ENCODE results near the gene ATP6V0C. TPM values are rescaled to one million over a fixed set of nuclear protein-coding genes. Genes with fewer than 3 reads are reported as not detected.
"Not testable (repeated sequence)": the region's sequence is repeated elsewhere in the genome, so short reads cannot be mapped to it uniquely, and the experiment has no call there.

The ATP6V0C gene
- total RNA-seq, 1 donor from 2014 or later: 126 TPM

DNA sequence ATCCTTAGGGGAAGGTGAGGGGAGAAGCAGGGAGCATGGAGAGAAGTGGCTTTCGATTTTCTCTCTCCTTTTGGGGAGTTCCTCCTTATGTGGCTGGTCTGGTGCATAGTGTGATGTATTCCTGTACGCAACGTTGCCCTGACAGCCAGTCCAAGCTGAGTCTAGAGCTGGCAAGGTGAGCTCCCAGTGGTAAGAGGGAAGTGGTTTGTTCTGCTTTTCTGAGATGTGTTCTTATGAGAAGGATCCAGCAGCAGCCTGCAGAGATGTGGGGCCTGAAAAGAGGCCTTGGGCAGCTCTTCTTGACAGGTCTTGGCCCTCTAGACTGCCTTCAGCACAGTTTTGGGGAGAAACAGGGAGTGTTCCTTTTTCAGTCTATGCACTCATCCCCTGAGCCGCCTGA, 27.2 kb downstream of the ATP6V0C start:
- not testable (repeated sequence) for DNase-seq (ENCODE audit: extremely low read depth, low read depth, low spot score)

DNA sequence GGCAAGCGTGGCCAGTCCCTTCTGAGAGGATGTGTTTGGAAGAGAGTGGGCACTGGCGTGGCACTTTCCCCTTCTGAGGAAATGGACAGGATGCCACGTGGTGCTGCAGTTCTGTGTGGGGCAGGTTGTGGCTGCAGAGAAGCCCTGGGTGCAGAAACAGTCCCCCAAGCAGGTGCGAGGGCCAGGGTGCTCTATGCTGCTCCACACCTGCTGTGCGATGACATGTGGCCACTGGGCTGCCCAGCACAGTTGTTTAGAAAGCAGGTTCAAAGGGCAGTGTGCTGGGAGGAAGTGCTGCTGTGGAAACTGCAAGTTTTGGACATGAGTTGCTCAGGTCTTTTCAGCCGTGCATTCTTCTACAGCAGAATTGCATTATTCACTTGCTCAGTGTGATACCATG, 27.7 kb downstream of the ATP6V0C start:
- not testable (repeated sequence) for DNase-seq (ENCODE audit: extremely low read depth, low read depth, low spot score)

DNA sequence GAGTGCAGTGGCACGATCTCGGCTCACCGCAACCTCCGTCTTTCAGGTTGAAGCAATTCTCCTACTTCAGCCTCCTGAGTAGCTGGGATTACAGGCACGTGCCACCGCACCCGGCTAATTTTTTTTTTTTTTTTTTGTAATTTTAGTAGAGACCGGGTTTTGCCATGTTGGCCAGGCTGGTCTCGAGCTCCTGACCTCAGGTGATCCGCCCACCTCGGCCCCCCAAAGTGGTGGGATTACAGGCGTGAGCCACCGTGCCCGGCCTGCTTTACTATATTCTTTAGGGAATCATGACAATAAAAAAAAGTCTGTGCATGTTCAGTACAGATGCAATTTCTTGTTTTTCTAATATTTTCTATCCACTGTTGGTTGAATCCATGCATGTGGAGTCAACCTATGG, 30.0 kb downstream of the ATP6V0C start:
- not testable (repeated sequence) for DNase-seq (ENCODE audit: extremely low read depth, low read depth, low spot score)

DNA sequence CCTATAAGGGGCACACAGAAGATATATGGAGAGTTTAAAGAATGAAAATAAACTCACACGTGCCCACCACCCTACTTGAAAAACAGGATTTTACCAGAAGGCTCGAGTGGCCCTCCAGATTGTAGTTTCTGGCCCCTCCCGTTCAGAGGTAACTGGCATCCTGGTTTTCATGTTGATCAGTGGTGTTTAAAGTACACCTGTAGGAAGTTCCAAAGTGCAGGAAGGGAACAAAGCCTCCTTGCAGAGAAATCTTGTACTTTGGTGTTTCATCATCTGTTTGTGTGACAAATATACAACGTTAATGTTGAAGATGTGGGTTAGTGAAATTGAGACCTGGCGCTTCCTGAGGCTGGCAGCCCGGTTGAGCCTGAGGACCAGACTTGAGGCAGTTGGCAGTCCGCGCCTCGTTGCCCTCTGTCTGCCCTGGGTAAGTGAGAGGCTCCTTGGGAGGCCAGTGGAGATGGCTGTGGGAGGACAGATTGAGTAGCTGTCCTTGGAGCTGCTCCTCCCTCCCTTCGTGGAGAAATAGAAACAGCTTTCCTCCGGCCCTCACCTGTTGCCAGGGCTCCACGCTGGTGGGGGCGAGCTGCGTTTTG, 36.6 kb downstream of the ATP6V0C start:
- DNase-seq (ENCODE audit: extremely low read depth, low read depth, low spot score): not testable (repeated sequence)

DNA sequence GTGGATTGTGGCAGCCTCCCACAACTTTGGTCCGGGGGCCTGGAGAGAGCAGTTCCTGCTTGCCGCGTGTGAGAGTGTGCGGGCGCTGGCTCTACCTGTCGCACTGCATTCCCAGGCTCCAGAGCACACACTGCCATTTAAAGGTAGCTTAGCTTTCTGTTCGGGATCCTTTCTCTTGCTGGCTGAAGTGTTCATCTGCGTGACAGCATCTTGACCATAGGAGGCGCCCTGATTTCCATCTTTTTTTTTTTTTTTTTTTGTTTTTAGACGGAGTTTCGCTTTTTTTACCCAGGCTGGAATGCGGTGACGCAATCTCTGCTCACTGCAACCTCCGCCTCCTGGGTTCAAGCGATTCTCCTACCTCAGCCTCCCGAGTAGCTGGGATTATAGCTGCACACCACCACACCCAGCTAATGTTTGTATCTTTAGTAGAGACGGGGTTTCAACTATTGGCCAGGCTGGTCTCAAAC, 37.7 kb downstream of the ATP6V0C start:
- DNase-seq (ENCODE audit: extremely low read depth, low read depth, low spot score): not testable (repeated sequence)

DNA sequence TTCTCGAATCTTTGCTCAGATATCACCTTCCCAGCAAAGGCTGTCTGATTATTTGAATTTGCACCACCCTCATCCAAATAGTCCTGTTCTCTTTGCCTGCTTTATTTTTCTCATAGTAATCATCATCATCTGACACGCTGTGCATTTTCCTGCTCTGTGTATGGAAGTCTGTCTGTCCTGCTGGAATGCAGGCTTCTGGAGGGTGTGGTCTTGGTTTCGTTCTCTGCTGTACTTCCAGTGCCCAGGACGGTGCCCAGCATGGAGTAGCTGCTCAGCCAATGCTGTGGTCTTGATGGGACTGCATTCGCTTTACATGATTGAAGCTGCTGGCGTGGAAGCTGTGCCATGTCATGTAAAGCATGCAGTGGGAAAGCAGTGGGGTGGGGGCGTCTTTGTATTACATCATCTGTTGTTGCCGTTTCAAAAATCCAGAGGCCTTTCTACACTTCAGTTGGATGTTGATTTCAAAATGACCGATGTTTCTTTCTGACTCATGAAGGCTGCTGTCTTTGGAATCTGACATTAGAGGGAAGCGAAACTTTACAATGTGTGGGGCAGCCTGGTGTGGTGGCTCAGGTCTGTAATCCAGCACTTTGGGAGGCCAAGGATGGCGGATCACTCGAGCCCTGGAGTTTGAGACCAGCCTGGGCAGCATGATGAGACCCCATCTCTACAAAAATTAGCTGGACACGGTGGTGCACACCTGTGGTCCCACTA, 41.1 kb downstream of the ATP6V0C start:
- not testable (repeated sequence) for DNase-seq (ENCODE audit: extremely low read depth, low read depth, low spot score)

DNA sequence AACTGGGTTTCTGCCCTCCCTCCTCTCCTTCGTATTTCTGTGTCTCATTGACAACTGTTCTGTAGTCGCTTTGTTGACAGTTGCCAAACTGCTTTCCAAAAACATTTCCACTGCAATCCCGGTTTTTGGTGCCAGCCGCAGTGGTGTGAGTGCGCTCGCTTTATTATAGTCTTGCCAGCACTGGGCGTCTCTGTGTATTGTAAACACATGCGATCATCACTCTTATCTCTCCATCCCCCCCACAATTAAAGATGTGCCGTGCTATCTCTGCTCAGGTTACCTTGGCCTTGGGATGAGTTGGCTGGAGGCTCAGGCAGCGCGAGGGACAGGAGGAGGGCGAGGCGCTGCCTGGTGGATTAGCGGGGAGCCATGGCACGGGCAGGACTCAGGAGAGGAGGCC, 43.4 kb downstream of the ATP6V0C start:
- not testable (repeated sequence) for DNase-seq (ENCODE audit: extremely low read depth, low read depth, low spot score)

DNA sequence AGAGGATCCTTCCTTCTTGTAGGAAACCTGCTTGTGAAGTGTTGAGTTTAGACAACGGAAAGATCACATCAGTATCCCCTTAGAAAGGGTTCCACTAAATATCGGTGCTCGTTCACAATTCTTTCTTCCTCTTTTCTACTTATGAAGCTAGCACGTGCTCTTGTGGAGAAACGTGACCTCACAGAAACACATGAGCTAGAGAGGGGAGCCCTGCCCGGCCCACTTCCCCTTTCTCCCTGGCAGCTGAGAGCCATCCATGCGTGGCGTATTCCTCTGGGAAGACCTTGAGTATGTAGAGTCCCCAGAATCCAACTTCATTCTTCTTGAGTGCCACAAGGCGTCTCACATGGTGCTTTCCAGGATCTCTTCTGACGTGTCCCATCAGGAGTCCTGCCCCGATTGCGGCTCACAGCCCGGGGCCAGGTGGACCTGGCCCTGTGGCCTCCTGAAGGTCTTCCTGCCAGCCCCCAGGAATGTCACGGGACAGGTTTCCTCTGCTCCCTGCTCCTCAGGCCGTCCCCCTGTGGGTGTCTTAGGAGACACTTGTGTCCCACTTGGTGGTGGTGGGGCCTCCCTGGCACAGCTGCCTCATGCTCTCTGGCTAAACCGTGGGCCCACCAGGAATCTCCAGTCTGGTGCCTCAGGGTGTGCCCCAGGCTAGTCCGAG, 46.5 kb downstream of the ATP6V0C start:
- not testable (repeated sequence) for DNase-seq (ENCODE audit: extremely low read depth, low read depth, low spot score)

DNA sequence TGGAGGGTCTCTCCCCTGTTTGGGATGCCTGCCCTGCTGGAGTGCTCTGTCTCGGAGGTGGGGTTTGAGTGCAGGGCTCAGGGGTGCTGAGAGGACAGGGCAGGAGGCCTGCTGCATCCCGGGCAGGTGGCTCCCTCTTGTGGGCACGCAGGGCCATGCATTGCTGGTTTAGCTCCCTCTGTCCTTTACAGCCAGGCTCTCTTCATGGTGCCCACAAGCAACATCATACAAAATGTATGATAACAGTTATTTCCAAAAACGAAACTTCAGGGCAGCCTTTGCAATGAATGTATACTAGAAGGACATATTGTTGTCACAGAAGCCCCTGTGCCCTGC, 47.0 kb downstream of the ATP6V0C start:
- not testable (repeated sequence) for DNase-seq (ENCODE audit: extremely low read depth, low read depth, low spot score)

DNA sequence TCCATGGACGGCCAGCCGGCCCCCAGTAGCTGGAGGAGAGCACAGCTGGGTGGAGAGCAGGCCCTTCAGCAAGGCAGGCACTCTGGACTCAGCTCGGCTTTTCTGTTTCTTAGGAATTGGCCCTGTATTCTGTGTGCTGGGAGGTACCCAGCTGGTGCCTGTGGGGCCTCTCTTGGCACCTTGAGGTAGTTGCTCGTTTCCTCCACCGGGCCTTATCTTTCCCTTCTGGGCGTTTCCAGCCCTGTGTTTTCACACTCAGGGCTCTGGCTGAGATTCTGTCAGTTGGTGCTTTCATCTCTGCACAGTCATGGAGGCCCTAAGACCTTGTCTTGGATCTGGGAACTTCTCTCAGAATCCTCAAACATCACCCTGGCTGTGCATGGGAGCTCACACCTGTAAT, 53.8 kb downstream of the ATP6V0C start:
- DNase-seq (ENCODE audit: extremely low read depth, low read depth, low spot score): not testable (repeated sequence)

DNA sequence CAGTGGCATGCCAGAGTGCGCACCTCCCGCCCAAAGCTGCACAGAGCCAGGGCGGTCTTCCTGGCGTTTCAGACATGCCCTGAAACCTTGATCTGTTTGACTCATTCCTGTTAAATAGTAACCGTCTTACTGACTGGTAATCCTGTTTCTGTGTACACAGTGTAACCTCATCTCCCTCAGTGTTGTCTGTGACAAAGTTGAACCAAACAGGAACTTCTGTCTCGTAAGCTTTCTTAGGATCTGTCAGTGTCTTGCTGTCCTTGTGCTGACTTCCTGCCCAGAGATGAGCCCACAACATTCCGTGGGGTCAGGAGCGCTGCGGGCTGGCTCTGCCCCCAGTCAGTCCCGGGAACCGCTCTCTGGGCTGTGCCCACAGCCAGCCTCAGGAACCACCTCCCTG, 54.8 kb downstream of the ATP6V0C start:
- DNase-seq (ENCODE audit: extremely low read depth, low read depth, low spot score): not testable (repeated sequence)

Other genes with a start within 250 kb of the ATP6V0C start
- gene RNPS1, start 245.8 kb upstream of the ATP6V0C start, total RNA-seq: 183 and 192 TPM in 2 replicates
- 57.2 and 79.5 TPM in 2 replicates for gene ABCA3, start 173.2 kb upstream of the ATP6V0C start, total RNA-seq
- 8.4 and 15.5 TPM in 2 replicates for gene CCNF, start 84.5 kb upstream of the ATP6V0C start, total RNA-seq
- gene TEDC2, start 53.8 kb upstream of the ATP6V0C start, total RNA-seq: 12.1 and 16.1 TPM in 2 replicates
- gene NTN3, start 42.7 kb upstream of the ATP6V0C start, total RNA-seq: 0.35 TPM in 1 of 2 replicates, not detected in the other
- gene TBC1D24, start 38.8 kb upstream of the ATP6V0C start, total RNA-seq: 12.9 and 19.7 TPM in 2 replicates
- gene AMDHD2, start 6.4 kb downstream of the ATP6V0C start, total RNA-seq: 71.3 and 75.4 TPM in 2 replicates
- gene CEMP1, start 17.5 kb downstream of the ATP6V0C start, total RNA-seq: not detected in 2 replicates
- gene PDPK1, start 24.1 kb downstream of the ATP6V0C start, total RNA-seq: 21.0 and 32.0 TPM in 2 replicates
- 40.2 and 66.9 TPM in 2 replicates for gene KCTD5, start 168.6 kb downstream of the ATP6V0C start, total RNA-seq
- 0.05 and 1.1 TPM in 2 replicates for gene PRSS27, start 206.3 kb downstream of the ATP6V0C start, total RNA-seq
- 117 and 239 TPM in 2 replicates for gene SRRM2, start 238.7 kb downstream of the ATP6V0C start, total RNA-seq